ENCODE data around the gene EHBP1L1. TPM values are rescaled to one million over a fixed set of nuclear protein-coding genes. Genes with fewer than 3 reads are reported as not detected.

EHBP1L1 gene
- total RNA-seq, 2 donors from 2014 or later: 286 to 395 TPM

DNA sequence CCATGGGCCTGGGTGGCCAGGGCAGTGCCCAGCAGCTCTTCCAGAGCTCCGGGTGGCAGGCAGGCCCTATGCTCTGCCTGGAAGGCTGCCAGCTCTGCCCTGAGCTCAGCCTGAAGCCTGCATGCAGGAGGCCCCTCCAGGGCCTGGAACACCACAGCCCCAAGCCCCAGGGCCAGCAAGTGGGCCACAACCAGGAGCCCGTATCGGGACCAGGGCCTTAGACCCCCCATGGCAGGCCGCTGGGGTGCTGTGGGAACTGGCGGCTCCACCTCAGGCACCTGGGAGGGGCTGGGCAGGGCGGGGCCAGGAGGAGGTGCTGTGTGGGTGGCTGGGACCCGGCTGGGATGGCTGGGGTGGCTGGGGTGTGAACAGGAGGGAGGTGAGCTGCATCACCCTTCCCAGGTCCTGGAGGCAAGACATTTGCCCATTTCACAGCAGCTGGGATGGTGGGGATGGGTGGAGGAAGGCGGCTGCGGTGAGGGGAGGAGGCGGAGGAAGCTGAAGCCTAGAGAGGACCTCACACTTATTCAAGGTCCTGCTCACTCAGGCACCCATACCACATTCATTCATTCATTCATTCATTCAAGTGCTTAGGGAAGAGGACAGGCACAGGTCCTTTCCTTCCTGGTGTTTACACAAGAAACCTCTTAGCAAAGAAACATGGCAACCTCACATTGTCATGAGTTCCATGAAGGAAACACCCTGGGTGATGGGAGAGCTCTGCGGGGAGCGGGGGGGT lies 19.9 kb downstream of the EHBP1L1 start, which contains the start of gene KCNK7:
TSS of gene KCNK7 (minus strand) at position 258 of the 739 bp plus-strand sequence. CDS start at position 230, 28 bp downstream.
- no peak for ATAC-seq (ENCODE audit: insufficient number of reproducible peaks, low FRiP score, low read depth)

DNA sequence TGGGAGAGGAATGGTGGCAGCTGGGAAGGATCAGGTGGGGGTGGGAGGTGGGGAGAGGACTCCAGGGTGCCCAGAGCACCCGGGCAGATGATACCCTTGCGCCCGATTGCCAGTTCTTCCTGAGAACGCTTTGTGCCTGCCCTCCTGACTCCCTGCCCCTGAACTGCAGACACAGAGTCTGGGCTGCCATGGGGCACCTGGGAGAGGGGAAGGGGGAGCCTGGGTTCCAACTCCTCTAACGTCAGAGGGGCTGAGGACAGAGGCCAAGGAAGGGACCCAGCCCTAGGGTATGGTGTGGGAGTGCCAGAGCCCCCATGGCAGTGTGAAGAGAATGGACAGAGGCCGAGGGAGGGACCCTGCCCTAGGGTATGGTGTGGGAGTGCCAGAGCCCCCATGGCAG lies 20.7 kb downstream of the EHBP1L1 start:
- Histone ChIP-seq H3K27me3 (replicated peaks; ENCODE audit: insufficient read depth) (no peaks in the 10 kb centered on the region), H3K9me3 (no peaks in the 10 kb centered on the region), H3K4me1 (ENCODE audit: control insufficient read depth in 1 of 2, low read depth in 2 of 2) (peaks cover 0 to 12% of the 10 kb centered on the region in 2 donors), H3K36me3 (peaks cover 22% of the 10 kb centered on the region), H3K27ac (no peak overlapping the region), H3K4me3 (no peak overlapping the region)
- TF ChIP-seq, protein P1, sequence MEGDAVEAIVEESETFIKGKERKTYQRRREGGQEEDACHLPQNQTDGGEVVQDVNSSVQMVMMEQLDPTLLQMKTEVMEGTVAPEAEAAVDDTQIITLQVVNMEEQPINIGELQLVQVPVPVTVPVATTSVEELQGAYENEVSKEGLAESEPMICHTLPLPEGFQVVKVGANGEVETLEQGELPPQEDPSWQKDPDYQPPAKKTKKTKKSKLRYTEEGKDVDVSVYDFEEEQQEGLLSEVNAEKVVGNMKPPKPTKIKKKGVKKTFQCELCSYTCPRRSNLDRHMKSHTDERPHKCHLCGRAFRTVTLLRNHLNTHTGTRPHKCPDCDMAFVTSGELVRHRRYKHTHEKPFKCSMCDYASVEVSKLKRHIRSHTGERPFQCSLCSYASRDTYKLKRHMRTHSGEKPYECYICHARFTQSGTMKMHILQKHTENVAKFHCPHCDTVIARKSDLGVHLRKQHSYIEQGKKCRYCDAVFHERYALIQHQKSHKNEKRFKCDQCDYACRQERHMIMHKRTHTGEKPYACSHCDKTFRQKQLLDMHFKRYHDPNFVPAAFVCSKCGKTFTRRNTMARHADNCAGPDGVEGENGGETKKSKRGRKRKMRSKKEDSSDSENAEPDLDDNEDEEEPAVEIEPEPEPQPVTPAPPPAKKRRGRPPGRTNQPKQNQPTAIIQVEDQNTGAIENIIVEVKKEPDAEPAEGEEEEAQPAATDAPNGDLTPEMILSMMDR (IDR thresholded peaks at IDR 0.05): no peak
- no peak for DNase-seq (ENCODE audit: low spot score)
- ATAC-seq (ENCODE audit: insufficient number of reproducible peaks, low FRiP score, low read depth): no peak

More for the DNA sequence above, 19.9 kb downstream of the EHBP1L1 start, which contains the start of gene KCNK7:
- Histone ChIP-seq H3K9me3 (no peaks in the 10 kb centered on the region), H3K36me3 (peaks cover 27% of the 10 kb centered on the region), H3K27ac (peak within 1 kb of the TSS in 1 of 2 donors; percentile 17), H3K4me1 (ENCODE audit: control insufficient read depth in 1 of 2, low read depth in 2 of 2) (peaks cover 0 to 12% of the 10 kb centered on the region in 2 donors), H3K4me3 (no peak within 1 kb of the TSS), H3K27me3 (replicated peaks; ENCODE audit: insufficient read depth) (no peaks in the 10 kb centered on the region)
- TF ChIP-seq, protein P1 (IDR thresholded peaks at IDR 0.05): no peak
- no peak for DNase-seq (ENCODE audit: low spot score)

DNA sequence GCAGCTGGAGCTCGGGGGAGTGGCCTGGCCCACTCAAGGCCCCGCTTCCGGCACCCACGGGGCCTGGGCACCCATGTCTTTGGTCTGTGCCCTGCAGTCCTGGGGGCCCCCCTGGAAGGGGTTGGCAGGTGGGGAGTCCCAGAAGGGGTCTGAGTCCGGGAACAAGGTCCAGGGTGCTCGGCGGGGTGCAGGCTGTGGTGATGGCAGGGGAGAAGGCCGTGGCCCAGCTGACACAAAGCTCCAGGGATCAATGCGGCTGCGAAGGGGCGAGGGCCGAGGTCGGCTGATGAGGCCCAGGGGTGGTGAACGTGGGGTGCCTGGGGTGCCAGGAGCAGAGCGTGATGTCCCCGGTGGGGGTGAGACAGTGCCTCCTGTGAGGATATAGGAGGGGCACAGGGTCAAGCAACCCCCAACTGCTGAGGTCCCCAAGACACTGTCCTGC lies 22.4 kb downstream of the EHBP1L1 start:
- Histone ChIP-seq H3K27ac (no peak overlapping the region), H3K9me3 (no peaks in the 10 kb centered on the region), H3K4me3 (no peak overlapping the region), H3K36me3 (peaks cover 27% of the 10 kb centered on the region), H3K4me1 (ENCODE audit: control insufficient read depth in 1 of 2, low read depth in 2 of 2) (peaks cover 0 to 6% of the 10 kb centered on the region in 2 donors), H3K27me3 (replicated peaks; ENCODE audit: insufficient read depth) (no peaks in the 10 kb centered on the region)
- ATAC-seq (ENCODE audit: insufficient number of reproducible peaks, low FRiP score, low read depth) (no peak), DNase-seq (ENCODE audit: low spot score) (no peak)
- TF ChIP-seq, protein P1 (IDR thresholded peaks at IDR 0.05): no peak

DNA sequence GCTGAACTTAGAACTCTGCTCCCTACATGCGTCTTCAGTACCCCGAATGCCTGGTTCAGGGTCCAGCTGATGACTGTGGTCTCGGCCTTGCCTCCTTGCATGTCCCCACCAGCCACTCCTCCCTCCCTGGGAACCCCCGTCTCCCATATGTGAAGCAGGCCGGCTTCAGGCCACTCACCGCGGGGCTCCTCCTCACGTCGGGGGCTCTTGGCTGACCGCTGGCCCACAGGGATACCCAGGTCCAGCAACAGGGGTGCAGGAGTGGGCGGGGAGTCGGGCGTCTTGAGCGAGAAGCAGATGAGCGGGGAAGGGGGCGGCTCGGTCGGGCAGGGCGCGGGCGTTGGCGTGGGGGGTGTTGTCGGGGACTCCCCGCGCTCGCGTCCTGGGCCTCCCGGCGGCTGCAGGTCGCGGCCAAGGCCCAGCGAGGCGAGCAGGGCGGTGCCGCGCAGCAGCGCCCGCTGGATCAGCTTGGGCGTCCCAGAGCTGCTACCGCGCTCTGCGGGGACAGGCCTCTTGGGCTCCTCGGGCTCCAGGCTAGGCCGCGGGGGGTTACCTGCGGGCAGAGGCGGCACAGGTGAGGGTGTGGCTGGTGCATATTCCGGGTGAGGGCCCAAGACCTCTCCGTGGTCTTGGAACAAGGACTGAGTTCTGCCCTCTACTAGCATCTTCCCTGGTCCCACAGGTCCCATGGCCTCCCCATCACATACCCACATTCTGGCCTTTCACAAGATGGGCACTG lies 23.5 kb downstream of the EHBP1L1 start:
- DNase-seq (ENCODE audit: low spot score) (no peak), ATAC-seq (ENCODE audit: insufficient number of reproducible peaks, low FRiP score, low read depth) (no peak)
- no peaks in the 10 kb centered on the region for H3K9me3 ChIP-seq
- H3K36me3 ChIP-seq: peaks cover 35% of the 10 kb centered on the region
- H3K4me1 ChIP-seq (ENCODE audit: control insufficient read depth in 1 of 2, low read depth in 2 of 2): no peaks in the 10 kb centered on the region
- no peak overlapping the region for H3K27ac ChIP-seq
- no peak overlapping the region for H3K4me3 ChIP-seq
- no peaks in the 10 kb centered on the region for H3K27me3 ChIP-seq (replicated peaks; ENCODE audit: insufficient read depth)
- TF ChIP-seq, protein P1 (IDR thresholded peaks at IDR 0.05): no peak

DNA sequence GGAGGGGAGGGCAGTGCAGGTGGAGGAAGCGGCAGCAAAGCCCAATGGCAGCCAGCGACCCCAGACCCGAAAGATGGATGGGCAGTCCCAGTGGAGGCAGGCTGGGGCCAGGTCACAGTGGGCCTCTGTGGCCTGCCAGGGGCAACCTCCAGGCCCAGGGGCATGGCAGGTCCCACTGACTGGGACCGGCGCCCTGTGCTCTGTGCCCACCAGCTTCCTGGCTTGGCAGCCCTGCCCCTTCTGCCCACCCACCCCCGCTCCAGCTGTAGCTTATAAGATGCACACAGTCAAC lies 24.0 kb downstream of the EHBP1L1 start:
- ATAC-seq (ENCODE audit: insufficient number of reproducible peaks, low FRiP score, low read depth) (no peak), DNase-seq (ENCODE audit: low spot score) (no peak)
- Histone ChIP-seq H3K27ac (no peak overlapping the region), H3K36me3 (peaks cover 40% of the 10 kb centered on the region), H3K9me3 (no peaks in the 10 kb centered on the region), H3K4me3 (no peak overlapping the region), H3K27me3 (replicated peaks; ENCODE audit: insufficient read depth) (no peaks in the 10 kb centered on the region), H3K4me1 (ENCODE audit: control insufficient read depth in 1 of 2, low read depth in 2 of 2) (no peaks in the 10 kb centered on the region)
- TF ChIP-seq, protein P1 (IDR thresholded peaks at IDR 0.05): no peak
